Measurements from ENCODE around the gene FCHSD2. TPM values are rescaled to one million over a fixed set of nuclear protein-coding genes. Genes with fewer than 3 reads are reported as not detected.

The FCHSD2 gene
- total RNA-seq, 4 donors from 2014 or later, result 20.4 to 42.4 (median 26.4) TPM

DNA sequence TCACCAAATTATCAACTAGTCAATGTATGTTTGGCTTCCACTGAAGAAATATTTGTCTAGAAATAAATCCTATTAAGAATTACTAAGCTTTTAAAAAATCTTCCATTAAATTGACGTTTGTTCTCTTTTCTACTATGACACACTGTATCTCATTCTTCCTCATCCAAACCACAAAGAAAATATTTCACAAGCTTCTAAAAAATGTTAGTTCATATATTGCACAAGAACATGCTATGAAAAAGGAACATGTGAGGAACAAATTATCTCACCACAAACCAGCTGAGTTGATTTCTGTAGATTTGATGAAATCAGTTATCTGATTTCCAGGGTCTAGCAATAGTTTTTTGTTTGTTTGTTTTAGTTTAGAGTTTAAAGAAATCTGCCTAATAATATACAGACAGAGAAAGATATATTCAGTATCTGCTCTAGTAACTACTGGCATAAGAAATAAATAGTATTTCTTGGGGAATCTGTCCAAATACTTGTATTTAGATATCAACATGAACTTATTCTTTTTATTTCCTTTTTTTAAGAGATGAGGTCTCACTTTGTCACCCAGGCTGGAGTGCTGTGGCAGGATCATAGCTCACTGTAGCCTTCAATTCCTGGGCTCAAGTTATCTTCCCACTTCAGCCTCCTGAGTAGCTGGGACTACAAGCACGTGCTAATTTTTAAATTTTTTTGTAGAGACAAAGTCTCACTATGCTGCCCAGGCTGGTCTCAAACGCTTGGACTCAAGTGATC is 166.2 kb downstream of the FCHSD2 start:
- H3K36me3 ChIP-seq, result peaks cover 0 to 11% (median 5%) of the 10 kb centered on the region in 4 donors
- intact Hi-C loops (cut with DNase I), result no loop called here
- H3K27ac ChIP-seq (replicated peaks in 1 of 4), result peak overlapping the region; percentile 22 to 57 (median 50)
- no peaks in the 10 kb centered on the region for H3K27me3 ChIP-seq
- H3K9me3 ChIP-seq, result no peaks in the 10 kb centered on the region
- TF ChIP-seq POLR2A (IDR thresholded peaks at IDR 0.05; ENCODE audit: low read depth), result no peak
- TF ChIP-seq, protein P1, sequence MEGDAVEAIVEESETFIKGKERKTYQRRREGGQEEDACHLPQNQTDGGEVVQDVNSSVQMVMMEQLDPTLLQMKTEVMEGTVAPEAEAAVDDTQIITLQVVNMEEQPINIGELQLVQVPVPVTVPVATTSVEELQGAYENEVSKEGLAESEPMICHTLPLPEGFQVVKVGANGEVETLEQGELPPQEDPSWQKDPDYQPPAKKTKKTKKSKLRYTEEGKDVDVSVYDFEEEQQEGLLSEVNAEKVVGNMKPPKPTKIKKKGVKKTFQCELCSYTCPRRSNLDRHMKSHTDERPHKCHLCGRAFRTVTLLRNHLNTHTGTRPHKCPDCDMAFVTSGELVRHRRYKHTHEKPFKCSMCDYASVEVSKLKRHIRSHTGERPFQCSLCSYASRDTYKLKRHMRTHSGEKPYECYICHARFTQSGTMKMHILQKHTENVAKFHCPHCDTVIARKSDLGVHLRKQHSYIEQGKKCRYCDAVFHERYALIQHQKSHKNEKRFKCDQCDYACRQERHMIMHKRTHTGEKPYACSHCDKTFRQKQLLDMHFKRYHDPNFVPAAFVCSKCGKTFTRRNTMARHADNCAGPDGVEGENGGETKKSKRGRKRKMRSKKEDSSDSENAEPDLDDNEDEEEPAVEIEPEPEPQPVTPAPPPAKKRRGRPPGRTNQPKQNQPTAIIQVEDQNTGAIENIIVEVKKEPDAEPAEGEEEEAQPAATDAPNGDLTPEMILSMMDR (IDR thresholded peaks at IDR 0.05), result no peak
- TF ChIP-seq EP300 (IDR thresholded peaks at IDR 0.05), result no peak
- TF ChIP-seq POLR2AphosphoS5 (IDR thresholded peaks at IDR 0.05), result no peak
- no peak overlapping the region for H3K4me3 ChIP-seq
- peaks cover 0 to 10% (median 0%) of the 10 kb centered on the region in 4 donors for H3K4me1 ChIP-seq
- 63% methylated on average over 2 of the region's 3 CpGs for WGBS
- DNase-seq (ENCODE audit: extremely low spot score), result no peak

DNA sequence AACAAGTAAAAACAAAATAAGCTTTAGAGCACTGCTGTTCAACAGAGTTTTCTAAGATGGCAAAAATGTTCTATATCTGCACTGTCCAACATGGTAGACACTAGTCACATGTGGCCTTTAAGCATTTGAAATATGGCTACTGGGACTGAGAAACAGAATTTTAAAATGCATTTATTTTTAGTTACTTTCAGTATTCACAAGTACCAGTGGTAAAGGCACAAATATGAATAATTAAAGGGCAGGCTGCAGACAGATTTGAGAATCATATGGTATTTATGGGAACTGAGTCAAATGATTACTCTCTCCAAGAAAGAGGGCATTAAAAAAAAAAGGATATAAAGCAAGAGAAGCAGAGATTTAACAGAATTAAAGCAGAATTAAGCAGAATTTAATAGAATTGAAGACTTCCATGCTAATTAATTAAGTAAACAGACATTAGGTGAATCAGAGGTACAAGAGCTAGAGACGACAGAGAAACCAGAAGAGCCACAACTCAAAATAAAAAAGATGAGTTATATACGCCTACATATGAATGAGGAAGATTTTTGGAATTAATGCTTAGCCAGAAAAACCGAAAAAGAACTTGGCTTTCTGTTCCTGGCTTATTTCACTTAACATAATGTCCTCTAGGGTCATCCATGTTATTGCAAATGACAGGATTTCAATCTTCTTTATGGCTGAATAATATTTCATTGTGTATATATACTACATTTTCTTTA is 167.5 kb downstream of the FCHSD2 start:
- H3K27ac ChIP-seq (replicated peaks in 1 of 4), result no peak overlapping the region
- intact Hi-C loops (cut with DNase I), result no loop called here
- WGBS, result 90% methylated on average over 3 of the region's 3 CpGs

DNA sequence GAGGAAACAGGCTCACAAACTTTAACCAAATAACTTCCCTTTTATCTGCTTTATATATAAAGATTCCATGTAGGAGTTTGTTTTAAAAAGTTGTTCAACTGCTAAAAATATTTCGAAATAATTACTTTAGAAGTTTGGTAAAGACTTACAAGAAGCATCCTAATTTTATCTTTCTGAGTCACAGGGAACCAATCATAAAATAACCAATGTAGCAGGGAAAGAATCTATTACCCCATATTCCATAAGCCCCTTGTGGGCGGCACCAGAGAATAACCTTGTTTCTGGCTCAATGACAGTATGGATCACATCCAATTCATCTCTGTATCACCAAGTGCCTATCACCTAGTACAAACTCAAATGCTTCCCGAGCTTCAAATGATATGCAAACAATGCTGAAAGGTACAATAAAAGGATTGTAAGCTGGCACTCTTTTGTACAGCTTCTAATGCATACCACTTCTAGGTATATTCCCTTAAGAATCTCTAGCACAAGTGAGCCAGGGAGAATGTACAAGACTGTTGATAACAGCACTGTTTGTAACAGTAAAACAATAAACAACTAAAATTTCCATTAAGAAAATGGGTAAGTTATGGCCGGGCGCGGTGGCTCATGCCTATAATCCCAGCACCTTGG is 169.5 kb downstream of the FCHSD2 start:
- H3K9me3 ChIP-seq, result no peaks in the 10 kb centered on the region
- TF ChIP-seq POLR2AphosphoS5 (IDR thresholded peaks at IDR 0.05), result no peak
- TF ChIP-seq, protein P1 (IDR thresholded peaks at IDR 0.05), result no peak
- no peak for TF ChIP-seq EP300 (IDR thresholded peaks at IDR 0.05)
- no peak for TF ChIP-seq POLR2A (IDR thresholded peaks at IDR 0.05; ENCODE audit: low read depth)
- intact Hi-C loops (cut with DNase I), result no loop called here
- DNase-seq (ENCODE audit: extremely low spot score), result no peak
- H3K4me3 ChIP-seq, result no peak overlapping the region
- peaks cover 0 to 15% (median 0%) of the 10 kb centered on the region in 4 donors for H3K4me1 ChIP-seq
- WGBS, result 86% methylated on average over 6 of the region's 6 CpGs
- no peaks in the 10 kb centered on the region for H3K27me3 ChIP-seq
- H3K27ac ChIP-seq (replicated peaks in 1 of 4), result no peak overlapping the region
- peaks cover 0 to 7% (median 0%) of the 10 kb centered on the region in 4 donors for H3K36me3 ChIP-seq

More for the DNA sequence above, 167.5 kb downstream of the FCHSD2 start:
- Histone ChIP-seq H3K4me3 (no peak overlapping the region), H3K9me3 (no peaks in the 10 kb centered on the region), H3K27me3 (no peaks in the 10 kb centered on the region), H3K36me3 (peaks cover 0 to 7% (median under 1%) of the 10 kb centered on the region in 4 donors), H3K4me1 (peaks cover 0 to 15% (median 0%) of the 10 kb centered on the region in 4 donors)
- no peak for DNase-seq (ENCODE audit: extremely low spot score)
- no peak for TF ChIP-seq POLR2A (IDR thresholded peaks at IDR 0.05; ENCODE audit: low read depth)
- TF ChIP-seq, protein P1 (IDR thresholded peaks at IDR 0.05), result no peak
- no peak for TF ChIP-seq EP300 (IDR thresholded peaks at IDR 0.05)
- TF ChIP-seq POLR2AphosphoS5 (IDR thresholded peaks at IDR 0.05), result no peak

DNA sequence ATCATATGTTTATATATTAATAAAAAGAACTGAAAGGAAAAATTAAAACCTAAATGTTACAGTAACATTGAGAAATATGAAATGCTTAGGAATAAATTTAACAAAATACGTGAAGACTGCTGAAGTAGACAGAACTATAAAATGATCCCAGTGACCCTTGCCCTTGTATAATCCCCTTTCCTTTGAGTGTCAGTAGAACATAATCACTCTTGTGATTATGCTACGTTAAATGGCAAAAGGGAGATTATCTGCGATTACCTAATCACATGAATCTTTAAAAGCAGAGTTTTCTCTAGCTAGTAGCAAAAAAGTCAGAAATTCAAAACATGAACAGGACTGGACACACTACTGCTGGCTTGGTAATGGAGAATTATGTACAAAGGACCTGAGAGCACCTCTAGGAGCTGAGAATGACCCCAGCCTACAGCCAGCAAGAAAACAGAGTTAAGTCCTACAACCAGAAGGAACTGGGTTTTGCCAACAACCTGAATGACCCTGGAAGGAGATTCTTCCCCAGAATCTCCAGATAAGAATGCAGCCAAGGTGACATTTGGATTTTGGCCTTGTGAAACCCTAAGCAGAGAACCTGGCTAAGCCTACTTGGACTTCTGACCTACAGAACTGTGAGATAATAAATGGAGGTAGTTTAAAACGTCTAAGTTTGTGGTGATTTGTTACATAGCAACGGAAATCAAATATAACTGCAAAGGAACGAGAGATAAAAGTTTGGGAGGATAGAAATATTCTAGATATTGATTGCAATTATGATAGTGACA is 170.7 kb downstream of the FCHSD2 start:
- no peak overlapping the region for H3K4me3 ChIP-seq
- H3K9me3 ChIP-seq, result no peaks in the 10 kb centered on the region
- H3K27me3 ChIP-seq, result no peaks in the 10 kb centered on the region
- H3K36me3 ChIP-seq, result peaks cover 0 to 7% (median 0%) of the 10 kb centered on the region in 4 donors
- DNase-seq (ENCODE audit: extremely low spot score), result no peak
- TF ChIP-seq POLR2AphosphoS5 (IDR thresholded peaks at IDR 0.05) (no peak), EP300 (IDR thresholded peaks at IDR 0.05) (no peak), POLR2A (IDR thresholded peaks at IDR 0.05; ENCODE audit: low read depth) (no peak)
- TF ChIP-seq, protein P1 (IDR thresholded peaks at IDR 0.05), result no peak
- no peak overlapping the region for H3K27ac ChIP-seq (replicated peaks in 1 of 4)
- intact Hi-C loops (cut with DNase I), result no loop called here
- peaks cover 0 to 15% (median 0%) of the 10 kb centered on the region in 4 donors for H3K4me1 ChIP-seq
- 78% methylated on average over 6 of the region's 6 CpGs for WGBS
